H1 (cell line): ENCODE results near the gene SUSD1. TPM values are rescaled to one million over a fixed set of nuclear protein-coding genes. Genes with fewer than 3 reads are reported as not detected.

ENCODE experiments used
- BACH1 ChIP-seq: IDR thresholded peaks from 2 replicates; pipeline ENCODE4 v1.6.1; 2012; ENCODE audit warnings: low read length, improper control_type of control experiment
- CHD7 ChIP-seq: fragments of 300-600 bp; sonication (generic); IDR thresholded peaks from 2 replicates; pipeline ENCODE4 v1.7.1; 2012; ENCODE audit warnings: low read length, moderate library complexity, mild to moderate bottlenecking, inconsistent platforms; ENCODE audit not compliant: insufficient replicate concordance
- NANOG ChIP-seq: IDR thresholded peaks from 2 replicates; pipeline ENCODE4 v1.6.1; 2011; ENCODE audit warnings: low read length, low read depth, mild to moderate bottlenecking, inconsistent platforms; ENCODE audit not compliant: insufficient read depth, poor library complexity, severe bottlenecking
- TAF7 ChIP-seq: optimal IDR thresholded peaks from 2 replicates; pipeline ENCODE3; 2011; ENCODE audit warnings: low read depth, mild to moderate bottlenecking, inconsistent platforms, low read length, moderate library complexity, borderline replicate concordance
- polyA plus RNA-seq, 7 experiments: library from polyadenylated mRNA; depleted of rRNA in 3 of 7; stranded (reverse) in 5 of 7; unstranded in 2 of 7; fragments of >200 nt in 5 of 7; fragments of 200-250 nt in 2 of 7; gene quantifications; 1 replicate in 5 of 7; 2 replicates in 1 of 7; 4 replicates in 1 of 7; pipeline versions ENCODE4 v1.2.1 to v1.2.3, GENCODE V29; 2011 to 2013; ENCODE audit warnings: missing spikeins in 2 of 7, mixed read lengths in 2 of 7
- total RNA-seq: library from RNA; stranded (reverse); fragmentation: NEBNext Ultra II Directional; extraction: Animal tissue kit (Norgen Biotek cat#: 25700); gene quantifications from 2 replicates; pipeline ENCODE4 v1.2.1, GENCODE V29; 2021

Gene SUSD1
- total and polyA plus RNA-seq, 2 of the 8 experiments (the other 6 are each of a cell fraction or from before 2014, with no cell fraction given) = 2.8 to 7.2 TPM

GRCh38 chr9:112087506-112087905, 87.6 kb downstream of the SUSD1 start (continued):
- TF ChIP-seq CHD7 = no peak
- no peak for TF ChIP-seq NANOG
- TF ChIP-seq TAF7 = no peak
- TF ChIP-seq BACH1 = no peak
